GM13976 (cell line): Measurements from ENCODE around the gene VPS37C.

Source experiments
- DNase-seq: peaks from one replicate; pipeline ENCODE4 v3.0.0; 2012; ENCODE audit warnings: low spot score
- in situ Hi-C: fragments of 300-500 bp; cut with MboI; formaldehyde crosslinking; loops from one replicate; pipeline ENCODE4 v1.12.0; 2022; ENCODE audit warnings: low sequenced_read_pairs, mixed read lengths, inconsistent platforms; ENCODE audit not compliant: unreplicated experiment
- TF ChIP-seq, protein P1 (sequence below): IDR thresholded peaks from 2 replicates; pipeline ENCODE4 v1.5.1; 2012; ENCODE audit warnings: borderline replicate concordance, mild to moderate bottlenecking; ENCODE audit not compliant: insufficient read depth; ENCODE audit errors: extremely low read depth, missing control alignments, control extremely low read depth

Gene VPS37C

DNA sequence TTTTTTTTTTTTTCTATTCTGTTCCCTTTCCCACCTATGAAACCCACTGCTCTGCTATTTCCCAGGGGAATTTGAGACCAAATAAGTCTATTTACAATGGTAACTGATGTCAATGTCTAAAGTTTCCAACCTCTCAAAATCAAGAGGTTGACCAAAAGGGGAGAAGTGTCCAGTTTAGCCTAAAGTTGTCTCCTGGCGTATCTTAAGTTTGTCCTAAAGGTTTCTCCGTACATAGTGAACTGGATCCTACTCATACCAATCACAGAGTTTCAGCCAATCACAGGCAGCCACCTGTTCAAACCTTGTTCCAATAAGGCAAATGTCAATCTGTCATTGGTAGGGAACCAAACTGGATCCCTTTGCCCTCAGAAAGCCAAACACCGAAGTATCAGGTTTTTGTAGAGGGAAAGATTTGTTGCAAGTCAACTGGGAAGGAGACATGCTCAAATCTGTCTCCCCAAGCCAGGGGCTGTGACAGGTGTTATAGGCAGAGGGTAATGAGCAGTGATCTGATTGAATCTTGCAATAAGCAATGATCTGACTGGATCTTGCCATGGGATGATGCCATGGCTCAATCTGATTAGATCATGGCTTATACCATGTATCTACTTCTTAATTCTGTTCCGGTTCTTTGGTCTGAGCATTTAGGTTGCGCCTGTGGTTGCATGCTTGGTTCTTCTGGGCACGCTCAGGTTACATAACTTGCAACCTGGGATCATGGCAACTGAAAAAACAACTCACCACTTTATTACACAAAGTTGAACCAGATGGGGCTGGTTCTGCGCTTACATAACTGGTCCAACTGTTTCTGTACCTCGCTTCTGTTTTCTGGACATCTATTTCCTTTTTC is 1.1 kb upstream of the VPS37C start:
- in situ Hi-C loops: no loop called here
- no peak for DNase-seq
- TF ChIP-seq, protein P1, sequence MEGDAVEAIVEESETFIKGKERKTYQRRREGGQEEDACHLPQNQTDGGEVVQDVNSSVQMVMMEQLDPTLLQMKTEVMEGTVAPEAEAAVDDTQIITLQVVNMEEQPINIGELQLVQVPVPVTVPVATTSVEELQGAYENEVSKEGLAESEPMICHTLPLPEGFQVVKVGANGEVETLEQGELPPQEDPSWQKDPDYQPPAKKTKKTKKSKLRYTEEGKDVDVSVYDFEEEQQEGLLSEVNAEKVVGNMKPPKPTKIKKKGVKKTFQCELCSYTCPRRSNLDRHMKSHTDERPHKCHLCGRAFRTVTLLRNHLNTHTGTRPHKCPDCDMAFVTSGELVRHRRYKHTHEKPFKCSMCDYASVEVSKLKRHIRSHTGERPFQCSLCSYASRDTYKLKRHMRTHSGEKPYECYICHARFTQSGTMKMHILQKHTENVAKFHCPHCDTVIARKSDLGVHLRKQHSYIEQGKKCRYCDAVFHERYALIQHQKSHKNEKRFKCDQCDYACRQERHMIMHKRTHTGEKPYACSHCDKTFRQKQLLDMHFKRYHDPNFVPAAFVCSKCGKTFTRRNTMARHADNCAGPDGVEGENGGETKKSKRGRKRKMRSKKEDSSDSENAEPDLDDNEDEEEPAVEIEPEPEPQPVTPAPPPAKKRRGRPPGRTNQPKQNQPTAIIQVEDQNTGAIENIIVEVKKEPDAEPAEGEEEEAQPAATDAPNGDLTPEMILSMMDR: no peak

DNA sequence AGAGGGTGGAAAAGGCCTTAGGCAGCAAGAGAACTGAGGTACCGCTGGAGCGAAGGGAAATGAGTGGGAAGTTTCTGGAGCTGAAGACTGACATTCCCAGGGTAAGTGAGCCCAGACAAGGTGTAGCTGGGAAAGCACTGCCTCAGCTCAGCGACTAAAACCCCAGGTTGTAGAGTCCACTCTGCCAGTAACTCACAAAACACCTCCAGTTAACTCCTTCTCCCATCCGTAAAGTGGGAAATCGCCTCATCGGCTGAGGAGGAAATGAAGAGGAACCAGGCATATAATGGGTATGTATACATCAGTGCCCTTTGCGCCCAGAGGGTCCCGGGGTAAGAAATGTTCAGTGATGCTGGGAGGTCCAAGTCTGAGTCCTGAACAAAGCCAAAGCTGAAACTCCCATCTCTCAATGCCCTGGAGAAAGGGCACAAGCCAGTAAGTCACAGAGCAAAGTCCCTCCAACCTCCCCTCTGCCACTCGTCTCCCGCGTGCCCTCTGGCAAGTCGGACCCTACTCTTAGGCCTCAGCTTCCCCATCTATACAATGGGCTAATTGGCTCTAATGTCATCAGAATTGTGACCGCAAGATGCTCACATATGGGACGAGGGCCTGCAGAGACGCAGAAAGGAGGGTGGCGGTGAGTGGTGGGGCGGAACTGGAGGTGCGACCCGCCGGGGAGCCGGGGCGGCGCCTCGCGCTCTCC is 588 bp downstream of the VPS37C start:
- DNase-seq: no peak
- in situ Hi-C loops: no loop called here
- TF ChIP-seq, protein P1: no peak

- DNase-seq: no peak
- in situ Hi-C loops: no loop called here
- TF ChIP-seq, protein P1: no peak
These were observed 2.4 kb downstream of the VPS37C start for GRCh38 chr11:61158691-61159381.

GRCh38 chr11:61157743-61158142 is 3.5 kb downstream of the VPS37C start:
- DNase-seq: no peak
- TF ChIP-seq, protein P1: no peak
- in situ Hi-C loops: no loop called here

- in situ Hi-C loops: no loop called here
- no peak for DNase-seq
- TF ChIP-seq, protein P1: no peak
These were observed 5.5 kb downstream of the VPS37C start for GRCh38 chr11:61155741-61156140.

DNA sequence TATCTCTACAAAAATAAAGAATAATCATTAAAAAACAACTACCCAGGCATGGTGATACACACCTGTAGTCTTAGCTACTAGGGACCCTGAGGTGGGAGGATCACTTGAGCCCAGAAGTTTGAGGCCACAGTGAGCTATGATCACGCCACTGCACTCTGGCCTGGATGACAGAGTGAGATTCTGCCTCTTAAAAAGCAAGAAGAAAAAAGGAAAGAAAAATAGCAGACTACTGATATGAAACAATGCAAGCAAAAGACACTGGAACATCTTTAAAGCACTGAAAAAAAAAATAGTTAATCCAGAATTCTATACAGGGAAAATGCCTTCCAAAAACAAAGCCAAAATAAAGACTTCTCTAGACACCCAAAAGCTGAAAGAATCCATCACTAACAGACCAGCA is 5.9 kb downstream of the VPS37C start:
- no peak for DNase-seq
- TF ChIP-seq, protein P1: no peak
- in situ Hi-C loops: no loop called here
